HL-60 (cell line): Measurements from ENCODE around the gene FCMR.

ENCODE experiments used
- DNase-seq, 2 experiments: peaks; one replicate each; pipeline ENCODE4 v3.0.0-alpha.2; 2010 to 2020; ENCODE audit warnings: low read depth in 1 of 2, low spot score in 1 of 2
- H3K27ac ChIP-seq: fragments of 250-450 bp; sonication (Bioruptor Pico); replicated peaks from 2 replicates; pipeline ENCODE4 v1.5.1; 2020; ENCODE audit warnings: mild to moderate bottlenecking, moderate library complexity
- H3K27me3 ChIP-seq: fragments of 250-450 bp; sonication (Bioruptor Pico); 2 replicates; pipeline ENCODE4 v1.5.1; 2021; ENCODE audit warnings: mild to moderate bottlenecking, moderate library complexity; ENCODE audit not compliant: insufficient read depth, poor library complexity, severe bottlenecking
- H3K4me3 ChIP-seq: replicated peaks from 2 replicates; pipeline ENCODE4 v1.5.1; 2011; ENCODE audit warnings: mild to moderate bottlenecking, control low read depth, low read length; ENCODE audit not compliant: insufficient read depth
- CTCF ChIP-seq: IDR thresholded peaks from one replicate; pipeline ENCODE4 v1.5.1; 2011; ENCODE audit warnings: low read length, control low read depth, inconsistent platforms; ENCODE audit not compliant: insufficient read depth
- GABPA ChIP-seq: IDR thresholded peaks from 2 replicates; pipeline ENCODE4 v1.6.1; 2012; ENCODE audit warnings: low read depth
- POLR2AphosphoS5 ChIP-seq: IDR thresholded peaks from 2 replicates; pipeline ENCODE4 v1.6.1; 2012; ENCODE audit warnings: low read depth
- REST ChIP-seq: IDR thresholded peaks from 2 replicates; pipeline ENCODE4 v1.6.1; 2012; ENCODE audit warnings: low read depth; ENCODE audit not compliant: insufficient replicate concordance
- SPI1 ChIP-seq: IDR thresholded peaks from 2 replicates; pipeline ENCODE4 v1.6.1; 2012; ENCODE audit warnings: low read depth, mild to moderate bottlenecking, borderline replicate concordance

The FCMR gene

GRCh38 chr1:206960676-206961386, 39.1 kb upstream of the FCMR start:
- no peak for DNase-seq
- Histone ChIP-seq H3K27ac (no peak overlapping the region), H3K27me3 (no peaks in the 10 kb centered on the region), H3K4me3 (no peak overlapping the region)
- TF ChIP-seq CTCF (no peak), POLR2AphosphoS5 (no peak), SPI1 (no peak), REST (no peak), GABPA (no peak)

- TF ChIP-seq GABPA, result no peak
- no peak for TF ChIP-seq REST
- no peak for TF ChIP-seq CTCF
- no peak for TF ChIP-seq SPI1
- TF ChIP-seq POLR2AphosphoS5, result no peak
- Histone ChIP-seq H3K27me3 (no peaks in the 10 kb centered on the region), H3K4me3 (no peak overlapping the region), H3K27ac (no peak overlapping the region)
- DNase-seq, result no peak
Observed at GRCh38 chr1:206958144-206958543, 36.4 kb upstream of the FCMR start.

GRCh38 chr1:206957639-206958038, 35.9 kb upstream of the FCMR start:
- no peak overlapping the region for H3K27ac ChIP-seq
- no peaks in the 10 kb centered on the region for H3K27me3 ChIP-seq
- no peak overlapping the region for H3K4me3 ChIP-seq
- TF ChIP-seq CTCF (no peak), GABPA (no peak), REST (no peak), POLR2AphosphoS5 (no peak)
- DNase-seq, result no peak
